NCI-H1694 (cell line): Measurements from ENCODE around the gene ZNF19.

Source experiments
- DNase-seq: peaks from one replicate; lab custom pipeline; 2025; lab: John Stamatoyannopoulos, UW

The ZNF19 gene

GRCh38 chr16:71441348-71442050 lies 47.6 kb downstream of the ZNF19 start:
- DNase-seq = no peak

- DNase-seq = no peak
Observed at GRCh38 chr16:71440669-71441347, 48.3 kb downstream of the ZNF19 start.

- DNase-seq = no peak
Observed at GRCh38 chr16:71439523-71439922, 49.6 kb downstream of the ZNF19 start.

- no peak for DNase-seq
Observed at GRCh38 chr16:71436473-71436872, 52.7 kb downstream of the ZNF19 start.

- no peak for DNase-seq
Observed at GRCh38 chr16:71432906-71433305, 56.2 kb downstream of the ZNF19 start.

- DNase-seq = no peak
Observed at GRCh38 chr16:71431991-71432390, 57.1 kb downstream of the ZNF19 start.

GRCh38 chr16:71431176-71431575 lies 57.9 kb downstream of the ZNF19 start:
- DNase-seq = no peak

GRCh38 chr16:71430744-71431143 lies 58.4 kb downstream of the ZNF19 start:
- no peak for DNase-seq

- no peak for DNase-seq
Observed at GRCh38 chr16:71429581-71429980, 59.5 kb downstream of the ZNF19 start.

- no peak for DNase-seq
Observed at GRCh38 chr16:71428883-71429282, 60.2 kb downstream of the ZNF19 start.

GRCh38 chr16:71428385-71428784 lies 60.7 kb downstream of the ZNF19 start:
- no peak for DNase-seq

GRCh38 chr16:71426880-71427615 lies 62.1 kb downstream of the ZNF19 start:
- no peak for DNase-seq

- DNase-seq = peak; percentile 19
Observed at GRCh38 chr16:71426069-71426879, 62.9 kb downstream of the ZNF19 start.

GRCh38 chr16:71425746-71426068 lies 63.4 kb downstream of the ZNF19 start:
- DNase-seq = no peak

GRCh38 chr16:71424626-71425025 lies 64.5 kb downstream of the ZNF19 start:
- DNase-seq = no peak

GRCh38 chr16:71423865-71424264 lies 65.3 kb downstream of the ZNF19 start:
- no peak for DNase-seq
